DND-41 (cell line): ENCODE data around the gene ORC5.

Source experiments
- CTCF ChIP-seq: IDR thresholded peaks from 2 replicates; pipeline ENCODE4 v1.5.1; 2012; ENCODE audit warnings: borderline replicate concordance, low read length, moderate library complexity, mild to moderate bottlenecking; ENCODE audit not compliant: poor library complexity, severe bottlenecking; ENCODE audit errors: extremely low read depth
- EZH2 ChIP-seq: IDR thresholded peaks from 3 replicates; pipeline ENCODE4 v1.6.1; 2012; ENCODE audit warnings: borderline replicate concordance, low read depth, mild to moderate bottlenecking, moderate library complexity, low read length, inconsistent platforms; ENCODE audit not compliant: severe bottlenecking

- TF ChIP-seq CTCF (no peak), EZH2 (no peak)
Measured at GRCh38 chr7:104207731-104208420, at the start of gene ORC5.
